Esophagus (tissue), 2 donors: Measurements from ENCODE around the gene PIN4. TPM values are rescaled to one million over a fixed set of nuclear protein-coding genes. Genes with fewer than 3 reads are reported as not detected.
A peak's percentile ranks its signal among the peaks of the same experiment; 100 is the strongest.

Experiments
- H3K27ac ChIP-seq, 2 donors: one replicate each; pipeline ENCODE4 v1.5.1; 2013; ENCODE audit warnings: low read depth in 2 of 2, mild to moderate bottlenecking in 2 of 2, inconsistent platforms in 1 of 2, low read length in 1 of 2, moderate library complexity in 1 of 2
- H3K27me3 ChIP-seq, 2 donors: one replicate each; pipeline ENCODE4 v1.6.1; 2013; ENCODE audit warnings: low read length in 2 of 2, control low read depth in 1 of 2, mild to moderate bottlenecking in 1 of 2; ENCODE audit not compliant: insufficient read depth in 2 of 2, control insufficient read depth in 1 of 2
- H3K36me3 ChIP-seq, 2 donors: one replicate each; pipeline ENCODE4 v1.6.1; 2013; ENCODE audit warnings: low read length in 1 of 2; ENCODE audit not compliant: control insufficient read depth in 2 of 2, insufficient read depth in 2 of 2
- H3K4me1 ChIP-seq, 2 donors: one replicate each; pipeline ENCODE4 v1.6.1; 2013; ENCODE audit warnings: low read length in 1 of 2; ENCODE audit not compliant: control insufficient read depth in 2 of 2, insufficient read depth in 2 of 2
- H3K4me3 ChIP-seq, 2 donors: one replicate each; pipeline ENCODE4 v1.5.1; 2013; ENCODE audit warnings: low read length in 2 of 2, mild to moderate bottlenecking in 2 of 2, low read depth in 1 of 2, moderate library complexity in 1 of 2
- H3K9me3 ChIP-seq, 2 donors: one replicate each; pipeline ENCODE4 v1.6.1; 2013; ENCODE audit warnings: mild to moderate bottlenecking in 2 of 2, low read depth in 1 of 2, low read length in 1 of 2, moderate library complexity in 1 of 2; ENCODE audit not compliant: control insufficient read depth in 2 of 2, insufficient read depth in 1 of 2
- WGBS, 2 donors: extraction: QIAGEN DNeasy Blood & Tissue Kit; methylation state at CpG; one replicate each; pipeline ENCODE4 v1.1.7; 2013; 5-methylcytosine and 5-hydroxymethylcytosine counted together
- polyA plus RNA-seq, 2 donors: library from polyadenylated mRNA; stranded (reverse); fragments of 200-250 nt; gene quantifications; one replicate each; pipeline ENCODE4 v1.2.3, GENCODE V29; 2013
- donor health status: healthy with polysubstance abuse.
- donor health status: Bipolar disorder and iron deficiency.

Gene PIN4
- polyA plus RNA-seq, 2 donors, result 10.5 to 28.6 TPM

- no peaks in the 10 kb centered on the region for H3K36me3 ChIP-seq
- H3K27ac ChIP-seq, result no peak overlapping the region
- WGBS, 2 donors, result 86 to 87% methylated on average over 4 of the region's 4 CpGs
- no peak overlapping the region for H3K4me3 ChIP-seq
- no peaks in the 10 kb centered on the region for H3K4me1 ChIP-seq
- H3K9me3 ChIP-seq, result no peaks in the 10 kb centered on the region
- no peaks in the 10 kb centered on the region for H3K27me3 ChIP-seq
Measured at GRCh38 chrX:72236841-72237240, 55.3 kb downstream of the PIN4 start.

GRCh38 chrX:72238183-72238582, 56.6 kb downstream of the PIN4 start:
- 14 to 31% methylated on average over 6 of the region's 6 CpGs for WGBS, 2 donors

GRCh38 chrX:72238721-72239475, 57.3 kb downstream of the PIN4 start, which contains the start of gene ERCC6L:
ERCC6L (minus strand) TSS chrX:72239027; CDS start chrX:72238911, 116 bp downstream.
- 2 to 27% methylated on average over 57 to 59 of the region's 59 CpGs for WGBS, 2 donors
- Histone ChIP-seq H3K4me1 (no peaks in the 10 kb centered on the region), H3K27ac (peak within 1 kb of the TSS; percentile 39 to 44), H3K27me3 (no peaks in the 10 kb centered on the region), H3K36me3 (no peaks in the 10 kb centered on the region), H3K9me3 (no peaks in the 10 kb centered on the region), H3K4me3 (peak within 1 kb of the TSS; percentile 42 to 44)

More at GRCh38 chrX:72238183-72238582, 56.6 kb downstream of the PIN4 start:
- Histone ChIP-seq H3K4me3 (peak overlapping the region in 1 of 2 donors; percentile 44), H3K27me3 (no peaks in the 10 kb centered on the region), H3K36me3 (no peaks in the 10 kb centered on the region), H3K4me1 (no peaks in the 10 kb centered on the region), H3K9me3 (no peaks in the 10 kb centered on the region), H3K27ac (no peak overlapping the region)

GRCh38 chrX:72240976-72241375, 59.4 kb downstream of the PIN4 start:
- Histone ChIP-seq H3K36me3 (no peaks in the 10 kb centered on the region), H3K27ac (no peak overlapping the region), H3K4me3 (no peak overlapping the region), H3K4me1 (no peaks in the 10 kb centered on the region), H3K27me3 (no peaks in the 10 kb centered on the region), H3K9me3 (no peaks in the 10 kb centered on the region)
- 93 to 94% methylated on average over 4 of the region's 4 CpGs for WGBS, 2 donors

GRCh38 chrX:72243472-72243871, 61.9 kb downstream of the PIN4 start:
- 21 to 37% methylated on average over 3 of the region's 3 CpGs for WGBS, 2 donors

GRCh38 chrX:72245461-72246089, 64.0 kb downstream of the PIN4 start:
- Histone ChIP-seq H3K27me3 (no peaks in the 10 kb centered on the region), H3K36me3 (no peaks in the 10 kb centered on the region), H3K27ac (no peak overlapping the region), H3K4me3 (no peak overlapping the region), H3K4me1 (peaks cover 0 to 3% of the 10 kb centered on the region in 2 donors), H3K9me3 (no peaks in the 10 kb centered on the region)
- WGBS, 2 donors, result 89 to 97% methylated on average over 3 of the region's 3 CpGs

More at GRCh38 chrX:72243472-72243871, 61.9 kb downstream of the PIN4 start:
- no peaks in the 10 kb centered on the region for H3K36me3 ChIP-seq
- no peaks in the 10 kb centered on the region for H3K9me3 ChIP-seq
- H3K4me3 ChIP-seq, result no peak overlapping the region
- H3K27me3 ChIP-seq, result no peaks in the 10 kb centered on the region
- no peak overlapping the region for H3K27ac ChIP-seq
- H3K4me1 ChIP-seq, result peaks cover 0 to 3% of the 10 kb centered on the region in 2 donors

GRCh38 chrX:72247206-72247942, 65.8 kb downstream of the PIN4 start:
- Histone ChIP-seq H3K9me3 (no peaks in the 10 kb centered on the region), H3K27ac (no peak overlapping the region), H3K4me1 (peaks cover 0 to 3% of the 10 kb centered on the region in 2 donors), H3K4me3 (no peak overlapping the region), H3K36me3 (no peaks in the 10 kb centered on the region), H3K27me3 (no peaks in the 10 kb centered on the region)
- 55 to 80% methylated on average over 2 of the region's 2 CpGs for WGBS, 2 donors

Other genes with a start within 250 kb of the PIN4 start
- 1 to 10 TPM in 1 of 2 donors, under 1 TPM in 1; 0.92 to 1.2 TPM for gene RTL5, start 49.8 kb upstream of the PIN4 start, polyA plus RNA-seq
- 1 to 10 TPM; 1.1 to 1.7 TPM for gene ERCC6L, start 57.3 kb downstream of the PIN4 start, polyA plus RNA-seq
- 1,000 to 10,000 TPM in 1 of 2 donors, 100 to 1,000 TPM in 1; 743 to 1,473 TPM for gene RPS4X, start 95.5 kb downstream of the PIN4 start, polyA plus RNA-seq
- gene CITED1, start 124.2 kb downstream of the PIN4 start, polyA plus RNA-seq, result under 1 TPM; 0.12 to 0.18 TPM